Measurements from ENCODE around the gene UMAD1. TPM values are rescaled to one million over a fixed set of nuclear protein-coding genes. Genes with fewer than 3 reads are reported as not detected.

UMAD1 gene
- polyA plus RNA-seq, 3 donors = 6.2 to 22.7 (median 18.6) TPM

DNA sequence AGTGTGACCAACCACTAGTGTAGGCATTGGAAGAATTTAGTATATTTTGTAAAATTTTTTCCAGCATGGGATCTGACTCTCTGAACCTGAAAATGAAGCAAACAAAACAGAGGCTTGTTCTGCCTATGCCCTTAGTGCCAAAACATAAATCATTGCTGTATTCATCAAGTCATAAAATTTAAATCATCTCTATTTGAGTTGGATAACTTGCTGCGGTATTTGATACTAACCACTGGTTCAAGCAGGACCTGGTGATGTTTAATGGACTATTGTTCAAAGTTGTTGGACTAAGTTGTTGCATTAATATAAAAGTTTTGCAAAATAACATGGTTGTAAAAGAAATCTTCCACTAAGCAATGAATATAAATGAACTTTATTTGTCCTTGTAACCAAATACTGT is 97.6 kb downstream of the UMAD1 start:
- no peaks in the 10 kb centered on the region for H3K79me2 ChIP-seq (ENCODE audit: insufficient read depth, low read length)
- TF ChIP-seq, protein P1, sequence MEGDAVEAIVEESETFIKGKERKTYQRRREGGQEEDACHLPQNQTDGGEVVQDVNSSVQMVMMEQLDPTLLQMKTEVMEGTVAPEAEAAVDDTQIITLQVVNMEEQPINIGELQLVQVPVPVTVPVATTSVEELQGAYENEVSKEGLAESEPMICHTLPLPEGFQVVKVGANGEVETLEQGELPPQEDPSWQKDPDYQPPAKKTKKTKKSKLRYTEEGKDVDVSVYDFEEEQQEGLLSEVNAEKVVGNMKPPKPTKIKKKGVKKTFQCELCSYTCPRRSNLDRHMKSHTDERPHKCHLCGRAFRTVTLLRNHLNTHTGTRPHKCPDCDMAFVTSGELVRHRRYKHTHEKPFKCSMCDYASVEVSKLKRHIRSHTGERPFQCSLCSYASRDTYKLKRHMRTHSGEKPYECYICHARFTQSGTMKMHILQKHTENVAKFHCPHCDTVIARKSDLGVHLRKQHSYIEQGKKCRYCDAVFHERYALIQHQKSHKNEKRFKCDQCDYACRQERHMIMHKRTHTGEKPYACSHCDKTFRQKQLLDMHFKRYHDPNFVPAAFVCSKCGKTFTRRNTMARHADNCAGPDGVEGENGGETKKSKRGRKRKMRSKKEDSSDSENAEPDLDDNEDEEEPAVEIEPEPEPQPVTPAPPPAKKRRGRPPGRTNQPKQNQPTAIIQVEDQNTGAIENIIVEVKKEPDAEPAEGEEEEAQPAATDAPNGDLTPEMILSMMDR (IDR thresholded peaks at IDR 0.05) = no peak
- H3K27me3 ChIP-seq (ENCODE audit: control insufficient read depth in 2 of 2, insufficient read depth in 2 of 2, low read length in 2 of 2) = no peaks in the 10 kb centered on the region
- Mint-ChIP-seq H3K27me3 (ENCODE audit: low read depth in 3 of 3) (no peaks in the 10 kb centered on the region), H3K27ac (no peak overlapping the region), H3K9me3 (no peaks in the 10 kb centered on the region), H3K36me3 (no peaks in the 10 kb centered on the region), H3K4me1 (no peaks in the 10 kb centered on the region), H3K4me3 (no peak overlapping the region)
- intact Hi-C loops (cut with micrococcal nuclease) = no loop called here
- no peak overlapping the region for H3K9ac ChIP-seq (ENCODE audit: insufficient read depth, low read length, poor library complexity, severe bottlenecking)
- H4K20me1 ChIP-seq (ENCODE audit: insufficient read depth, low read length) = no peaks in the 10 kb centered on the region
- H3K9me3 ChIP-seq (replicated peaks in 1 of 2; ENCODE audit: control insufficient read depth in 1 of 2, insufficient read depth in 1 of 2, low read length in 2 of 2) = no peaks in the 10 kb centered on the region
- no CpG with 5 or more reads among the region's 1 CpG for WGBS (ENCODE audit: insufficient coverage)
- H3K27ac ChIP-seq (ENCODE audit: low read depth in 1 of 2, low read length in 2 of 2) = no peak overlapping the region
- H3K4me3 ChIP-seq (replicated peaks in 1 of 3; ENCODE audit: low read depth in 2 of 3, low read length in 3 of 3) = no peak overlapping the region
- no peak for DNase-seq
- no peaks in the 10 kb centered on the region for H3K4me1 ChIP-seq (ENCODE audit: control insufficient read depth in 1 of 2, insufficient read depth in 2 of 2, low read length in 2 of 2)
- no peak overlapping the region for H3K4me2 ChIP-seq (replicated peaks; ENCODE audit: extremely low read depth, low read length, poor library complexity, severe bottlenecking)
- no peaks in the 10 kb centered on the region for H3K36me3 ChIP-seq (replicated peaks in 1 of 2; ENCODE audit: control insufficient read depth in 1 of 2, insufficient read depth in 2 of 2, low read length in 2 of 2)
- no peak overlapping the region for H2AFZ ChIP-seq (ENCODE audit: insufficient read depth, low read depth, low read length, poor library complexity, severe bottlenecking)

DNA sequence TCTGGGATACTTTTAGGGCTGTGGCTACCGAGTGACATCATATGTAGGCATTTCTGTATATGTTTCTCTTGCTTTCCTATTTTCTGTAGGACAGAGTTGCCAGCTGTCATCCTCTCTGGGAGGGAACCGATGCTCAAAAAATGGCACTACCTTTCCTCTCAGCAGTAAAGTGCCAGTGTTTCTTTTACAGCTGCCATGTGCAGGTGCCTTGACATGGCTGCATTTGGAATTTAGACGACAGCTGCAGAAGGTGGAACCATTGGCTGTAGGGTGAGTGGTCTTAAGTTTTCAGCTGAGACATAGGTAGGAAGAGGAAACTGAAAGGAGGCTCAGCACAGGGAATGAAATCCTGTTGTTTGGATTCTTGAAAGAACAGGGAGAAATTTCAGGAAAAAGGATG is 98.1 kb downstream of the UMAD1 start:
- intact Hi-C loops (cut with micrococcal nuclease) = no loop called here
- no peak overlapping the region for H3K27ac ChIP-seq (ENCODE audit: low read depth in 1 of 2, low read length in 2 of 2)
- no peaks in the 10 kb centered on the region for H3K36me3 ChIP-seq (replicated peaks in 1 of 2; ENCODE audit: control insufficient read depth in 1 of 2, insufficient read depth in 2 of 2, low read length in 2 of 2)
- WGBS (ENCODE audit: insufficient coverage) = 100% methylated on average over 1 of the region's 3 CpGs
- no peak for DNase-seq
- no peak overlapping the region for H2AFZ ChIP-seq (ENCODE audit: insufficient read depth, low read depth, low read length, poor library complexity, severe bottlenecking)
- H3K79me2 ChIP-seq (ENCODE audit: insufficient read depth, low read length) = no peaks in the 10 kb centered on the region
- H3K27ac Mint-ChIP-seq = no peak overlapping the region
- no peaks in the 10 kb centered on the region for H4K20me1 ChIP-seq (ENCODE audit: insufficient read depth, low read length)
- H3K27me3 ChIP-seq (ENCODE audit: control insufficient read depth in 2 of 2, insufficient read depth in 2 of 2, low read length in 2 of 2) = no peaks in the 10 kb centered on the region
- no peaks in the 10 kb centered on the region for H3K9me3 Mint-ChIP-seq
- no peak overlapping the region for H3K9ac ChIP-seq (ENCODE audit: insufficient read depth, low read length, poor library complexity, severe bottlenecking)
- H3K9me3 ChIP-seq (replicated peaks in 1 of 2; ENCODE audit: control insufficient read depth in 1 of 2, insufficient read depth in 1 of 2, low read length in 2 of 2) = no peaks in the 10 kb centered on the region
- no peaks in the 10 kb centered on the region for H3K4me1 ChIP-seq (ENCODE audit: control insufficient read depth in 1 of 2, insufficient read depth in 2 of 2, low read length in 2 of 2)
- no peaks in the 10 kb centered on the region for H3K27me3 Mint-ChIP-seq (ENCODE audit: low read depth in 3 of 3)
- H3K4me3 Mint-ChIP-seq = no peak overlapping the region
- H3K4me1 Mint-ChIP-seq = no peaks in the 10 kb centered on the region
- H3K36me3 Mint-ChIP-seq = no peaks in the 10 kb centered on the region
- TF ChIP-seq, protein P1 (IDR thresholded peaks at IDR 0.05) = no peak
- H3K4me2 ChIP-seq (replicated peaks; ENCODE audit: extremely low read depth, low read length, poor library complexity, severe bottlenecking) = no peak overlapping the region
- no peak overlapping the region for H3K4me3 ChIP-seq (replicated peaks in 1 of 3; ENCODE audit: low read depth in 2 of 3, low read length in 3 of 3)

All from CD14-positive monocyte (primary cell).